K562 (cell line): ENCODE measurements around the gene HERPUD2. TPM values are rescaled to one million over a fixed set of nuclear protein-coding genes. Genes with fewer than 3 reads are reported as not detected.

ENCODE experiments used
- ATAC-seq: fragments of 200-7000 bp; cut with Tn5 transposase; 3 replicates; pipeline ENCODE4 v1.9.1; 2020; ENCODE audit warnings: moderate library complexity
- BruUV-seq: library from RNA; stranded (reverse); fragments of 400-500 nt; replicated peaks from 2 replicates; lab custom pipeline; 2021; lab: Mats Ljungman, UMichigan
- CTCF ChIA-PET: fragments of 300-600 bp; formaldehyde crosslinking; extraction: SDS; loops from one replicate; lab custom pipeline; 2021; ENCODE audit warnings: low intra/inter-chr PET ratio; lab: Yijun Ruan, JAX
- POLR2A ChIA-PET: fragments of 300-600, 350-650 bp; sonication (Branson Sonifier 250); formaldehyde crosslinking; extraction: SDS; loops from one replicate; lab custom pipeline; 2021; ENCODE audit warnings: antibody characterized with exemption, inconsistent platforms; lab: Yijun Ruan, JAX
- DNase-seq, 4 experiments: peaks; one replicate each; pipeline versions ENCODE4 v3.0.0 to v3.0.0-alpha.2; 2011 to 2018; ENCODE audit warnings: low spot score in 3 of 4, mixed read lengths in 3 of 4; ENCODE audit errors: extremely low read depth in 1 of 4
- FAIRE-seq: peaks from 2 replicates; lab custom pipeline; 2011; peaks lifted over from hg19 to GRCh38; lab: Jason Lieb, UNC
- H2AFZ ChIP-seq: 2 replicates; pipeline ENCODE4 v1.6.0; 2011; ENCODE audit warnings: low read depth, low read length, control low read depth, inconsistent platforms
- H3K27ac ChIP-seq: fragments of 200-600 bp; 3 replicates; pipeline ENCODE4 v1.8.0; 2011; ENCODE audit warnings: low read depth, mild to moderate bottlenecking, control low read depth, inconsistent platforms, low read length, moderate library complexity, mixed read lengths; ENCODE audit errors: extremely low read depth
- H3K27me3 ChIP-seq, 2 experiments: fragments of 300-600 bp in 1 of 2; 2 replicates in 1 of 2; 3 replicates in 1 of 2; pipeline versions ENCODE4 v1.6.0 to v1.8.0; 2011; ENCODE audit warnings: inconsistent platforms in 2 of 2, low read length in 2 of 2, mild to moderate bottlenecking in 1 of 2, mixed read lengths in 1 of 2, moderate library complexity in 1 of 2; ENCODE audit not compliant: control insufficient read depth in 2 of 2, insufficient read depth in 2 of 2
- H3K36me3 ChIP-seq: fragments of 300-600 bp; 3 replicates; pipeline ENCODE4 v1.8.0; 2011; ENCODE audit warnings: mild to moderate bottlenecking, low read length, inconsistent platforms; ENCODE audit not compliant: control insufficient read depth, insufficient read depth
- H3K4me1 ChIP-seq, 2 experiments: fragments of 200-600 bp in 1 of 2; replicated peaks in 1 of 2; 2 replicates in 1 of 2; 3 replicates in 1 of 2; pipeline versions ENCODE4 v1.5.1 to v1.8.0; 2011; ENCODE audit warnings: inconsistent platforms in 2 of 2, low read length in 2 of 2, mild to moderate bottlenecking in 1 of 2, mixed read lengths in 1 of 2, moderate library complexity in 1 of 2; ENCODE audit not compliant: control insufficient read depth in 2 of 2, insufficient read depth in 2 of 2
- H3K4me2 ChIP-seq: 2 replicates; pipeline ENCODE4 v1.6.1; 2011; ENCODE audit warnings: low read length, control low read depth, inconsistent platforms, mixed read lengths; ENCODE audit not compliant: insufficient read depth
- H3K4me3 ChIP-seq: fragments of 200-600 bp; sonication (generic), shearing (Covaris generic); 2 replicates; pipeline ENCODE4 v1.5.1; 2016; ENCODE audit warnings: control low read depth, inconsistent platforms
- H3K79me2 ChIP-seq: fragments of 200-600 bp; 3 replicates; pipeline ENCODE4 v1.8.0; 2011; ENCODE audit warnings: low read length, inconsistent platforms; ENCODE audit not compliant: control insufficient read depth, insufficient read depth
- H3K9ac ChIP-seq, 2 experiments: 2 replicates each; pipeline versions ENCODE4 v1.6.0 to v1.6.1; 2011; ENCODE audit warnings: low read depth in 2 of 2, low read length in 2 of 2, control low read depth in 1 of 2, inconsistent platforms in 1 of 2, mild to moderate bottlenecking in 1 of 2, mixed read lengths in 1 of 2; ENCODE audit not compliant: insufficient read depth in 1 of 2
- H3K9me1 ChIP-seq: one replicate; pipeline ENCODE4 v1.6.0; 2011; ENCODE audit warnings: inconsistent platforms, mild to moderate bottlenecking, low read length, moderate library complexity; ENCODE audit not compliant: control insufficient read depth, insufficient read depth
- H3K9me3 ChIP-seq: replicated peaks from 2 replicates; pipeline ENCODE4 v1.5.1; 2011; ENCODE audit warnings: low read depth, low read length, inconsistent platforms; ENCODE audit not compliant: control insufficient read depth, insufficient read depth
- H4K20me1 ChIP-seq: replicated peaks from 2 replicates; pipeline ENCODE4 v1.6.1; 2011; ENCODE audit warnings: low read length, inconsistent platforms, mixed read lengths; ENCODE audit not compliant: control insufficient read depth, insufficient read depth
- CC2D1A ChIP-seq: fragments of 450-650 bp; IDR thresholded peaks from 2 replicates; pipeline ENCODE4 v1.6.1; 2017; ENCODE audit warnings: mild to moderate bottlenecking
- JUNB ChIP-seq: fragments of 450-650 bp; formaldehyde crosslinking; conservative IDR thresholded peaks from 2 replicates; pipeline ENCODE4 v1.4.0; 2020; ENCODE audit warnings: mild to moderate bottlenecking
- ZNF12 ChIP-seq: sonication (generic); formaldehyde crosslinking; IDR thresholded peaks from 2 replicates; pipeline ENCODE4 v1.4.0; 2020; ENCODE audit warnings: mild to moderate bottlenecking, missing genetic modification reagents
- WGBS: fragments of 100-300 bp; shearing (Covaris generic); methylation state at CpG from one replicate; pipeline ENCODE4 v1.1.6; 2016; ENCODE audit warnings: low coverage, mixed read lengths; ENCODE audit not compliant: insufficient coverage; ENCODE audit errors: missing lambda C conversion rate; 5-methylcytosine and 5-hydroxymethylcytosine counted together
- in situ Hi-C: fragments of 300-500 bp; cut with MboI; formaldehyde crosslinking; loops from 4 replicates; pipeline ENCODE4 v1.15.0; 2018; ENCODE audit warnings: inconsistent platforms, mixed read lengths
- intact Hi-C: fragments of 100-400 bp; cut with micrococcal nuclease; formaldehyde crosslinking; loops from 2 replicates; pipeline ENCODE4 v1.14.2; 2022
- polyA plus RNA-seq, 8 experiments: library from polyadenylated mRNA; depleted of rRNA in 4 of 8; stranded (reverse) in 5 of 8; unstranded in 3 of 8; fragments of >200 nt; fragmentation: Nextera tagmentation in 2 of 8; fragmentation: Illumina TruSeq in 1 of 8; extraction: Ambion mirVana in 2 of 8; extraction: Trizol in 1 of 8; gene quantifications; 2 replicates each; pipeline versions ENCODE4 v1.2.1 to v1.2.3, GENCODE V29; 2011 to 2014; ENCODE audit warnings: inconsistent platforms in 1 of 8, missing spikeins in 1 of 8
- total RNA-seq, 7 experiments: library from RNA; depleted of rRNA in 6 of 7; stranded (reverse); fragments of >200 nt in 6 of 7; fragmentation: Illumina TruSeq in 2 of 7; extraction: Trizol in 2 of 7; gene quantifications; 2 replicates each; pipeline versions ENCODE4 v1.2.1 to v1.2.3, GENCODE V29; 2011 to 2021; ENCODE audit warnings: low replicate concordance in 1 of 7

Gene HERPUD2
- total and polyA plus RNA-seq, 9 of the 15 experiments (the other 6 are each of a cell fraction or from before 2014, with no cell fraction given): 4.1 to 28.5 (median 12.3) TPM

- 0 out of 2 replicates have a peak, but pooled peaks have one; percentile 15 for TF ChIP-seq JUNB (CRISPR knock-in tag)
Measured at GRCh38 chr7:35723011-35723410, 28.1 kb upstream of the HERPUD2 start (continued).

DNA sequence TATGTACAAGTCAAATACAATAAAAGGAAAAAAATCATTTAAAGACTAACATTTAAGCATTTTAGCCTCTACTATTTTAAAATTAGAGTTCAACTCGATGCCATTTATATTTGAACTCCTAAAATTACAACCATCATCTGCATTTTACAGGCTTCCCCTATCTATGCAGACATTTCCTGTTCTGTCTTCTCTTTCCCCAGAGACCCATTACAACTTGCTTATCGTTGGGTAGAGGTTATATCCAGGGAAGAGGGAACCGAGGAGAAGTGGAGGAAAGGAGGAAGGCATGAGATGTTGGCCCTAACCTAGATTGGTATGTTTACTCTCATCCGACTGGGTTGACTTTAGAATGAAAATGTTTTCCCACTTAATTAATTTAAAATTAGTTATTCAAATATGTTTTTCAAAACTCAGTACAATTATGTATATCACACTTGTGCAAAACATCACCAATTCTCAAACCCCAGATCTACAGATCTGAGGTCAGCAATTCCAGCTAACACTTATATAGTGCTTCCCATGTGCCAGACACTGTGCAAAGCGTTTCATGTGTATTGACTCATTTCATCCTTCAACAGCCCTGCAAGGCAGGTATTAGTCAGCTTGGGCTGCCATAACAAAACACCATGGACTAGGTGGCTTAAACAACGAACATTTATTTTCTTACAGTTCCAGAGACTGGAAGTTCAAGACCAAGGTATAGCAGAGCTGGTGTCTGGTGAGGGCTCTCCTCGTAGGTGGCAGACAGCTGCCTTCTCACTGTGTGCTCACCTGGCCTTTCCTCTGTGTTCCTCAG lies 27.3 kb upstream of the HERPUD2 start:
- in situ Hi-C loops: no loop called here
- H3K27ac ChIP-seq: no peak overlapping the region
- no peak overlapping the region for H2AFZ ChIP-seq
- FAIRE-seq (no peak), ATAC-seq (no peak), DNase-seq (no peak)
- no TSS peak for BruUV-seq
- H3K27me3 ChIP-seq: peaks cover 5 to 11% of the 10 kb centered on the region in 2 experiments; a peak in 4 of 5 replicates
- POLR2A ChIA-PET: interaction anchor here (0.6 kb wide), 1 partner anchor 10 kb away, joined by 3 read pairs; no protein-coding TSS in a partner anchor
- no peaks in the 10 kb centered on the region for H3K9me3 ChIP-seq
- H3K4me1 ChIP-seq: no peaks in the 10 kb centered on the region; a peak in 1 of 5 replicates
- no peaks in the 10 kb centered on the region for H3K36me3 ChIP-seq
- intact Hi-C loops: no loop called here
- H3K4me2 ChIP-seq: no peak overlapping the region
- CTCF ChIA-PET: no interaction called here
- H4K20me1 ChIP-seq: no peaks in the 10 kb centered on the region
- H3K4me3 ChIP-seq: no peak overlapping the region
- no peaks in the 10 kb centered on the region for H3K9me1 ChIP-seq
- TF ChIP-seq CC2D1A (no peak), ZNF12 (peak; percentile 84)
- no peaks in the 10 kb centered on the region for H3K79me2 ChIP-seq
- no peak overlapping the region for H3K9ac ChIP-seq
- WGBS: 3% methylated on average over 7 of the region's 7 CpGs
